Ishikawa (cell line): ENCODE results near the gene IKZF1.

Source experiments
- EGR1 ChIP-seq: IDR thresholded peaks from 2 replicates; pipeline ENCODE4 v1.6.1; 2012
- EP300 ChIP-seq: IDR thresholded peaks from 2 replicates; pipeline ENCODE4 v1.6.1; 2012; ENCODE audit warnings: borderline replicate concordance
- FOXM1 ChIP-seq: IDR thresholded peaks from 2 replicates; pipeline ENCODE4 v1.6.1; 2012; ENCODE audit warnings: low read depth, borderline replicate concordance
- MAX ChIP-seq: IDR thresholded peaks from 2 replicates; pipeline ENCODE4 v1.6.1; 2012
- RAD21 ChIP-seq: IDR thresholded peaks from 2 replicates; pipeline ENCODE4 v1.6.1; 2012; ENCODE audit warnings: low read depth
- TAF1 ChIP-seq: IDR thresholded peaks from 2 replicates; pipeline ENCODE4 v1.6.1; 2012; ENCODE audit warnings: low read depth, mild to moderate bottlenecking
- TEAD4 ChIP-seq: IDR thresholded peaks from 2 replicates; pipeline ENCODE4 v1.6.1; 2012
- USF1 ChIP-seq: IDR thresholded peaks from 2 replicates; pipeline ENCODE4 v1.6.1; 2012

DNA sequence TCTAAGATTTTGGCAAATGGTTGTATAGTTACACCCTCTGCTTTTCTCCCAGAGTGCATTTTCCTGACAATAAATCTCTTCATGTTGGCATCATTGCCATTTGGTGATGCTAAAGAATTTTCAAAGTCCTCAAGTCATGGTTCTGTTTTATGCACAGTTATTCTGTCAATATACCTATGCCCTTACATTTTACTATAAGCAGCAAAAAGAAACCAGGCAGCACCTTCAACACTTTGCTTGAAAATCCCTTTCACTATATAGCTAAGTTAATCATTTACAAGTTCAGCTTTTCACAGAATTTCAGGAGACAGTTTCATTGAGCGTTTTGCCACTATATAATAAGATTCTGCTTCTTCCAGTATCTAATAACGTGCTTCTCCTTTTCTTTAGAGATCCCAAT, 123.0 kb downstream of the IKZF1 start:
- no peak for TF ChIP-seq FOXM1
- no peak for TF ChIP-seq TAF1
- TF ChIP-seq EP300, result no peak
- TF ChIP-seq MAX, result no peak
- TF ChIP-seq RAD21, result no peak
- no peak for TF ChIP-seq USF1
- TF ChIP-seq TEAD4, result no peak
- no peak for TF ChIP-seq EGR1
